Measurements from ENCODE around the gene RNF5. TPM values are rescaled to one million over a fixed set of nuclear protein-coding genes. Genes with fewer than 3 reads are reported as not detected.

Gene RNF5
- total RNA-seq, 3 donors from 2014 or later (not counting 1 experiment from before 2014, with no cell fraction given), result 35.1 to 39.2 (median 36.6) TPM

DNA sequence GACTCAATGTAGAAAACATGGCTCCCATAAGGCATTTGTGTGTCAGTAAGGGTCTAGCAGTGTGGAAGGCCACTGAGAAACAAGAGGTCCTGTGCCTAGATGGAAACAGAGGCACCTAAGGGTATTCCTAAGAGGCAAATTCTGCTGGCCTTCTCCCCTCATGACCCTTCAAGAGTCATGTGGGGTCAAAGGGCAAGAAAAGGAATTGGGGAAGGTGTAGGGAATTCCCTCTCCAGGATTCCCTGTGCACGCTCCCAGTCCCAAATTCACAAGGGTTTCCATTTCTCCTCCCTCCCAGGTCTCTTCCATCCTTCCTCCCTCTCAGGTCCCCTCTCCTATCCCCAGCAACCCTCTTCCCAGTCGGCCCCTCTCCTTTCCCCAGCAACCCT, 2.9 kb upstream of the RNF5 start:
- TF ChIP-seq, protein P1, sequence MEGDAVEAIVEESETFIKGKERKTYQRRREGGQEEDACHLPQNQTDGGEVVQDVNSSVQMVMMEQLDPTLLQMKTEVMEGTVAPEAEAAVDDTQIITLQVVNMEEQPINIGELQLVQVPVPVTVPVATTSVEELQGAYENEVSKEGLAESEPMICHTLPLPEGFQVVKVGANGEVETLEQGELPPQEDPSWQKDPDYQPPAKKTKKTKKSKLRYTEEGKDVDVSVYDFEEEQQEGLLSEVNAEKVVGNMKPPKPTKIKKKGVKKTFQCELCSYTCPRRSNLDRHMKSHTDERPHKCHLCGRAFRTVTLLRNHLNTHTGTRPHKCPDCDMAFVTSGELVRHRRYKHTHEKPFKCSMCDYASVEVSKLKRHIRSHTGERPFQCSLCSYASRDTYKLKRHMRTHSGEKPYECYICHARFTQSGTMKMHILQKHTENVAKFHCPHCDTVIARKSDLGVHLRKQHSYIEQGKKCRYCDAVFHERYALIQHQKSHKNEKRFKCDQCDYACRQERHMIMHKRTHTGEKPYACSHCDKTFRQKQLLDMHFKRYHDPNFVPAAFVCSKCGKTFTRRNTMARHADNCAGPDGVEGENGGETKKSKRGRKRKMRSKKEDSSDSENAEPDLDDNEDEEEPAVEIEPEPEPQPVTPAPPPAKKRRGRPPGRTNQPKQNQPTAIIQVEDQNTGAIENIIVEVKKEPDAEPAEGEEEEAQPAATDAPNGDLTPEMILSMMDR (IDR thresholded peaks at IDR 0.05), result no peak
- H3K27me3 ChIP-seq (ENCODE audit: control insufficient read depth, insufficient read depth, low read length), result no peaks in the 10 kb centered on the region
- H3K4me1 ChIP-seq (ENCODE audit: control insufficient read depth, insufficient read depth, low read length), result peaks cover 38% of the 10 kb centered on the region
- peak overlapping the region; percentile 75 for H3K4me3 ChIP-seq (ENCODE audit: low read length)
- peaks cover 60 to 79% of the 10 kb centered on the region in 2 donors for H3K4me1 Mint-ChIP-seq
- ATAC-seq, result no peak
- peak overlapping the region; percentile 97 for H3K4me3 Mint-ChIP-seq
- peak overlapping the region; percentile 97 for H3K27ac Mint-ChIP-seq
- intact Hi-C loops (cut with micrococcal nuclease), result loop anchor here (5.0 to 10.0 kb wide), 2 partner anchors 511 to 797 kb away; partner anchors contain the start of genes C6orf47, CSNK2B, GPANK1 and LY6G5B
- H3K9me3 Mint-ChIP-seq, result no peaks in the 10 kb centered on the region
- H3K36me3 Mint-ChIP-seq, result no peaks in the 10 kb centered on the region
- H3K27ac ChIP-seq (ENCODE audit: low read length), result peak overlapping the region; percentile 97
- H3K36me3 ChIP-seq (ENCODE audit: control insufficient read depth, insufficient read depth, low read length), result peaks cover 12% of the 10 kb centered on the region
- H3K27me3 Mint-ChIP-seq (ENCODE audit: low read depth in 2 of 2), result no peaks in the 10 kb centered on the region
- WGBS (ENCODE audit: insufficient coverage), result 28% methylated on average over 2 of the region's 2 CpGs
- H3K9me3 ChIP-seq (ENCODE audit: control insufficient read depth, insufficient read depth, low read length), result no peaks in the 10 kb centered on the region
- DNase-seq, result no peak

DNA sequence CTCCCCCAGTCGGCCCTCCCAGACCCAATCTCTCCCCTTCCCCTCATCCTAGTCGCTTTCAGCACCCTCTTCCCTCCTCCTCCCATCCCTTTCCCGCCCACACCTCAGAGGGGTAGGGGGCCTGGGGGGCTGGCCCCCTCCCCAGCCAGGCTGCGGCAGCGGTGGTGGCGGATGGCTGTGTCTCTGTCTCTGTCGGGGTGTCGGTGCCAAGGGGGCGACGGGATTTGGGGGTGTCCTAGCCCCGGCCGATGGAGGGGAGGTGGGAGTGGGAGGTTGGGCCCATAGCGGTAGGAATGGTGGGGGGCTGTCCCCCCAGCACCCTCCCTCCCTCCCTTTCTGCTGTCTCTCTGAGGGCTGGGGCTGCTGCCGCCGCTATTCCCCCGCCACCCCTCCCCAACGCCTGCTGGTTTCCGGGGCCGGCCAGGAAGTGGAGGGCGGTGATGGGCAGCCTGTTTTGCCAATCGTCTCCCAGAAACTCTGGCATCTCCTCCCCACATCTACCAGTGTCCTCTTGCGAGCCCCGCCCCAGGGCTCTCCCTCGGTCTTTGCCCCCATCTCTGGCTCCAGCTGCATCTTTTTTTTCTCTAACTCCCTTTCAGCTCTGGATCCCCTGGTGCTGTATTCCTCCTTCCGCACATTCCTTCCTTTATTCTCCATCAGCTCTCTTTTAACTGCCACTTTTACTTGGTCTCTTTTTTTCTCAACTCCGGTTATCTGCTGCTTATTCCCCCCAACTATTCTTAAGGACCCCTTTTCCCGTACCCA, 2.3 kb upstream of the RNF5 start, which contains the start of gene AGPAT1:
TSS of gene AGPAT1 (minus strand) at position 374 of the 765 bp plus-strand sequence. CDS start 4,588 bp downstream, outside the sequence.
- no peaks in the 10 kb centered on the region for H3K9me3 Mint-ChIP-seq
- Histone ChIP-seq H3K4me3 (ENCODE audit: low read length) (peak within 1 kb of the TSS; percentile 75), H3K4me1 (ENCODE audit: control insufficient read depth, insufficient read depth, low read length) (peaks cover 38% of the 10 kb centered on the region), H3K27ac (ENCODE audit: low read length) (peak within 1 kb of the TSS; percentile 97), H3K27me3 (ENCODE audit: control insufficient read depth, insufficient read depth, low read length) (no peaks in the 10 kb centered on the region), H3K9me3 (ENCODE audit: control insufficient read depth, insufficient read depth, low read length) (no peaks in the 10 kb centered on the region), H3K36me3 (ENCODE audit: control insufficient read depth, insufficient read depth, low read length) (peaks cover 10% of the 10 kb centered on the region)
- H3K27ac Mint-ChIP-seq, result peak within 1 kb of the TSS; percentile 97
- peaks cover 66 to 85% of the 10 kb centered on the region in 2 donors for H3K4me1 Mint-ChIP-seq
- DNase-seq (peak; percentile 95 to 97), ATAC-seq (peak; percentile 56 to 73 (median 60))
- no peaks in the 10 kb centered on the region for H3K27me3 Mint-ChIP-seq (ENCODE audit: low read depth in 2 of 2)
- peak within 1 kb of the TSS; percentile 97 for H3K4me3 Mint-ChIP-seq
- intact Hi-C loops (cut with micrococcal nuclease), result loop anchor here (1.0 to 10.0 kb wide), 3 partner anchors 28 to 796 kb away; partner anchors contain the start of genes C6orf47, CSNK2B, GPANK1 and LY6G5B
- under 1% methylated on average over 20 of the region's 27 CpGs for WGBS (ENCODE audit: insufficient coverage)
- H3K36me3 Mint-ChIP-seq, result no peaks in the 10 kb centered on the region
- TF ChIP-seq, protein P1 (IDR thresholded peaks at IDR 0.05), result no peak

DNA sequence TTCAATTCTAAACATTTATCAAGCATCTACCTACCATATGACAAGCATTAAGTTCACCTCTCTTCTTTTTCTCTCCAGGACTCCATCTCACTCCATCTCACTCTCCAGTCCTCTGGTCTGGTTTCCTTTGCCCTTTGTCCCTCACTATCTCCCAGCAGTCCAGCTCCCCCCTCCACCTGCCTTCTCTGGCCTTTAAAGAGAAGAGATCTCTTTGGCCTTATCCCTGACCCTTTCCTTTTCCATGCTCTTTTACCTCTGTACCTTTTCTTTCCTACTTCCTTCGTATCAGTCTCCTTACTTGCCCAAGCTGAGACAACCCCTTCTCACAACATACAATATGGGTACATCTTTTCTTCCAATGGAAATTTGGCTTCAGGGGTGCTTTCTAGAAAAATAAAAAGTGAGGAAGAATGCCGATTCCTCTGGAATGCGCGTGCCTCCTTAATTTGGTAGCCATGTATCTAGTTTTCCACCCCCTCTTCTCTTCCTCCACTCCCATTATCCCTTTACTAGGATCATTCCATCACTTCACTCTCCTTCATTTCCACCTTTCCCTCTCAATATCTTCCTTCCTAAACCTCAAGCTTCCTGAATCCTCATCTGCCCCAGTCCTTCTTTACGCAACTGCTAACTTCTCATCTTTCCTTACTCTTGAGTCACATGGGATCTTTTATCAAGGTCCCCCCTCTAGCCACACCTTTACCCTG, 1.6 kb upstream of the RNF5 start:
- DNase-seq (peak in 1 of 2 donors; percentile 28), ATAC-seq (no peak)
- 44% methylated on average over 5 of the region's 5 CpGs for WGBS (ENCODE audit: insufficient coverage)
- peaks cover 13% of the 10 kb centered on the region for H3K36me3 ChIP-seq (ENCODE audit: control insufficient read depth, insufficient read depth, low read length)
- Mint-ChIP-seq H3K36me3 (no peaks in the 10 kb centered on the region), H3K4me3 (peak overlapping the region; percentile 97), H3K27me3 (ENCODE audit: low read depth in 2 of 2) (no peaks in the 10 kb centered on the region), H3K27ac (peak overlapping the region; percentile 97), H3K4me1 (peaks cover 68 to 83% of the 10 kb centered on the region in 2 donors), H3K9me3 (no peaks in the 10 kb centered on the region)
- peak overlapping the region; percentile 75 for H3K4me3 ChIP-seq (ENCODE audit: low read length)
- TF ChIP-seq, protein P1 (IDR thresholded peaks at IDR 0.05), result no peak
- intact Hi-C loops (cut with micrococcal nuclease), result loop anchor here (1.0 to 10.0 kb wide), 4 partner anchors 28 to 796 kb away; partner anchors contain the start of genes C6orf47, CSNK2B, FKBPL and GPANK1
- H3K4me1 ChIP-seq (ENCODE audit: control insufficient read depth, insufficient read depth, low read length), result peaks cover 38% of the 10 kb centered on the region
- H3K27me3 ChIP-seq (ENCODE audit: control insufficient read depth, insufficient read depth, low read length), result no peaks in the 10 kb centered on the region
- no peaks in the 10 kb centered on the region for H3K9me3 ChIP-seq (ENCODE audit: control insufficient read depth, insufficient read depth, low read length)
- H3K27ac ChIP-seq (ENCODE audit: low read length), result peak overlapping the region; percentile 97

All from natural killer cell (primary cell).